PC-9 (cell line): ENCODE measurements around the gene CUL1.

Source experiments
- EZH2 ChIP-seq: fragments of 200-600 bp; sonication (generic); IDR thresholded peaks from 2 replicates; pipeline ENCODE4 v1.8.0; 2017; ENCODE audit warnings: antibody characterized with exemption, low read depth
- TF ChIP-seq, protein P1 (sequence below): fragments of 200-600 bp; sonication (generic); conservative IDR thresholded peaks from 2 replicates; pipeline ENCODE4 v1.6.1; 2017; ENCODE audit warnings: mixed run types, antibody characterized with exemption, mild to moderate bottlenecking, moderate library complexity

GRCh38 chr7:148706368-148706767, 7.7 kb downstream of the CUL1 start:
- TF ChIP-seq, protein P1, sequence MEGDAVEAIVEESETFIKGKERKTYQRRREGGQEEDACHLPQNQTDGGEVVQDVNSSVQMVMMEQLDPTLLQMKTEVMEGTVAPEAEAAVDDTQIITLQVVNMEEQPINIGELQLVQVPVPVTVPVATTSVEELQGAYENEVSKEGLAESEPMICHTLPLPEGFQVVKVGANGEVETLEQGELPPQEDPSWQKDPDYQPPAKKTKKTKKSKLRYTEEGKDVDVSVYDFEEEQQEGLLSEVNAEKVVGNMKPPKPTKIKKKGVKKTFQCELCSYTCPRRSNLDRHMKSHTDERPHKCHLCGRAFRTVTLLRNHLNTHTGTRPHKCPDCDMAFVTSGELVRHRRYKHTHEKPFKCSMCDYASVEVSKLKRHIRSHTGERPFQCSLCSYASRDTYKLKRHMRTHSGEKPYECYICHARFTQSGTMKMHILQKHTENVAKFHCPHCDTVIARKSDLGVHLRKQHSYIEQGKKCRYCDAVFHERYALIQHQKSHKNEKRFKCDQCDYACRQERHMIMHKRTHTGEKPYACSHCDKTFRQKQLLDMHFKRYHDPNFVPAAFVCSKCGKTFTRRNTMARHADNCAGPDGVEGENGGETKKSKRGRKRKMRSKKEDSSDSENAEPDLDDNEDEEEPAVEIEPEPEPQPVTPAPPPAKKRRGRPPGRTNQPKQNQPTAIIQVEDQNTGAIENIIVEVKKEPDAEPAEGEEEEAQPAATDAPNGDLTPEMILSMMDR, result no peak
- TF ChIP-seq EZH2, result no peak
